ENCODE data around the gene DMKN.

GRCh38 chr19:35493971-35494370 is 19.5 kb downstream of the DMKN start:
- TF ChIP-seq CTCF (IDR thresholded peaks at IDR 0.05) (no peak), POLR2AphosphoS5 (IDR thresholded peaks at IDR 0.05) (no peak), POLR2A (IDR thresholded peaks at IDR 0.05) (no peak)
